ENCODE measurements around the gene NFIB.

NFIB gene

DNA sequence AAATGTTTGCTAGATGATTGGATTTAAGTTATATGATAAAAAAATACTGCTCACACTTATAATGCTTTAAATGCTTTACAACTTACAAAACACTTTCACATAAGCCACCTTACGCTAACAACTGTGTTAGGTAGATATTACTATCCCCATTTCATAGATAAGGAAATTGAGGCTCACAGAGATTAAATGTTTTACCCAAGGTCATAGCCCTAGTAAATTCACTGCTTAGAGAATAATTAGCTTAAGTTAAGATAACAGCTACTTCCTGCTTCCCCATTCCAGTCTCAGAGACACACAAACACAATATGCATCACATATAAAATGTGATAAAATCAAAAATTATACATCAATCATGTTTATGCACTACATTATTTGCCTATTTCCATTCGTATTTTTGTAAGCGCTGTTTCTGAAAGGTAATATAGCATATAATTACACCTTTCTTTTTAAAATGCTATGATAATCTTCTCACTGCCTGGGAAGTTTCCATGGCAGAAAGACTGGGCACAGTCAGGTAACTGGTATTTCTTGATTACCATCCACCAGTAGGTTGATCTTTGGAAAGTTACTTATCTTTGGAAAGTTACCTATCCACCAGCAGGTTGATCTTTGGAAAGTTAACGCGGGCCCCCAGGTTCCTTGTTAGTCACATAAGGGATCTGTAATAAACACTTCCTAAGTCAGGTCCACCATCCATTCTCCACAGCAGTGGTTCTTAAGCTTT, 101.1 kb downstream of the NFIB start:
- no peak for DNase-seq (ENCODE audit: low read depth)
- TF ChIP-seq, protein P1, sequence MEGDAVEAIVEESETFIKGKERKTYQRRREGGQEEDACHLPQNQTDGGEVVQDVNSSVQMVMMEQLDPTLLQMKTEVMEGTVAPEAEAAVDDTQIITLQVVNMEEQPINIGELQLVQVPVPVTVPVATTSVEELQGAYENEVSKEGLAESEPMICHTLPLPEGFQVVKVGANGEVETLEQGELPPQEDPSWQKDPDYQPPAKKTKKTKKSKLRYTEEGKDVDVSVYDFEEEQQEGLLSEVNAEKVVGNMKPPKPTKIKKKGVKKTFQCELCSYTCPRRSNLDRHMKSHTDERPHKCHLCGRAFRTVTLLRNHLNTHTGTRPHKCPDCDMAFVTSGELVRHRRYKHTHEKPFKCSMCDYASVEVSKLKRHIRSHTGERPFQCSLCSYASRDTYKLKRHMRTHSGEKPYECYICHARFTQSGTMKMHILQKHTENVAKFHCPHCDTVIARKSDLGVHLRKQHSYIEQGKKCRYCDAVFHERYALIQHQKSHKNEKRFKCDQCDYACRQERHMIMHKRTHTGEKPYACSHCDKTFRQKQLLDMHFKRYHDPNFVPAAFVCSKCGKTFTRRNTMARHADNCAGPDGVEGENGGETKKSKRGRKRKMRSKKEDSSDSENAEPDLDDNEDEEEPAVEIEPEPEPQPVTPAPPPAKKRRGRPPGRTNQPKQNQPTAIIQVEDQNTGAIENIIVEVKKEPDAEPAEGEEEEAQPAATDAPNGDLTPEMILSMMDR (IDR thresholded peaks at IDR 0.05; ENCODE audit: insufficient read depth, low read depth, low read length, missing control alignments) = no peak
- no peak overlapping the region for H3K4me3 ChIP-seq (ENCODE audit: low read depth, low read length)

GRCh38 chr9:14212077-14212476, 101.9 kb downstream of the NFIB start:
- TF ChIP-seq, protein P1 (IDR thresholded peaks at IDR 0.05; ENCODE audit: insufficient read depth, low read depth, low read length, missing control alignments) = no peak
- no peak overlapping the region for H3K4me3 ChIP-seq (ENCODE audit: low read depth, low read length)
- no peak for DNase-seq (ENCODE audit: low read depth)

DNA sequence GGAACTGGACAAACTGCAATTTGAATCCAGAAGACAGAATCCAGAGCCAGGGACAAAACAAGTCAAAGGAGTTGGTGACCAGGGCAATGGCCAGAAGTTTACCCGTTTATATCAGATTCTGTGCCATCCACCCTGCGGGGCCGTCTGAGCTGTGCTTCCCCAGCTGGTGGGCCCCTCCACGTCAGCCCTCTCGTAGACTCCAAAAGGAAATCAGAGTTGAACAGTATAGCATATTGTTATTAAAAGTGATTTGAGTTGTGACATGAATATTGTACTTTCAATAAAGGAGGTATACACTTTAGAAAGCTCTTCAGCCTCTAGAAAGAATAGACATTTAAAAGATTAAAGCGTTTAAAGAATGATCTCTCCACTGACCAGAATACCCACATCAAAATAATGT, 102.4 kb downstream of the NFIB start:
- H3K4me3 ChIP-seq (ENCODE audit: low read depth, low read length) = no peak overlapping the region
- DNase-seq (ENCODE audit: low read depth) = no peak
- TF ChIP-seq, protein P1 (IDR thresholded peaks at IDR 0.05; ENCODE audit: insufficient read depth, low read depth, low read length, missing control alignments) = no peak

DNA sequence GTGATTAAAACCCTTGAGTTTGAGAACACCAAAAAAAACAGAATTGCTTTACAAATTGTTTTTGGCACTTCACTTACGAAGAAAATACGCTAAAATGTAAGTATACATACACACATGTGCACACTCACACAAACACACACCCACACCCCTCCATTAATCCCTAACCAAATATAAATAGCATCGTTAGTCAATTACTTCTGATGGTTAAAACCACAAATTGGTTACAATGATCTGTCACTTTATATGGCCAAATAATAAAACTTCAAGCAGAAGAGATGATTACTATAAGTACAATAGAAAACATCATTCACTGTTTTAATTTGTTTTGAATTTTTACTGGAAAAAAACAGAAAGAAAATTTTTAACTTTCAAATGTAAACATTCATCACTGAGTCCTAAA, 103.5 kb downstream of the NFIB start:
- no peak for DNase-seq (ENCODE audit: low read depth)
- no peak overlapping the region for H3K4me3 ChIP-seq (ENCODE audit: low read depth, low read length)
- TF ChIP-seq, protein P1 (IDR thresholded peaks at IDR 0.05; ENCODE audit: insufficient read depth, low read depth, low read length, missing control alignments) = no peak

DNA sequence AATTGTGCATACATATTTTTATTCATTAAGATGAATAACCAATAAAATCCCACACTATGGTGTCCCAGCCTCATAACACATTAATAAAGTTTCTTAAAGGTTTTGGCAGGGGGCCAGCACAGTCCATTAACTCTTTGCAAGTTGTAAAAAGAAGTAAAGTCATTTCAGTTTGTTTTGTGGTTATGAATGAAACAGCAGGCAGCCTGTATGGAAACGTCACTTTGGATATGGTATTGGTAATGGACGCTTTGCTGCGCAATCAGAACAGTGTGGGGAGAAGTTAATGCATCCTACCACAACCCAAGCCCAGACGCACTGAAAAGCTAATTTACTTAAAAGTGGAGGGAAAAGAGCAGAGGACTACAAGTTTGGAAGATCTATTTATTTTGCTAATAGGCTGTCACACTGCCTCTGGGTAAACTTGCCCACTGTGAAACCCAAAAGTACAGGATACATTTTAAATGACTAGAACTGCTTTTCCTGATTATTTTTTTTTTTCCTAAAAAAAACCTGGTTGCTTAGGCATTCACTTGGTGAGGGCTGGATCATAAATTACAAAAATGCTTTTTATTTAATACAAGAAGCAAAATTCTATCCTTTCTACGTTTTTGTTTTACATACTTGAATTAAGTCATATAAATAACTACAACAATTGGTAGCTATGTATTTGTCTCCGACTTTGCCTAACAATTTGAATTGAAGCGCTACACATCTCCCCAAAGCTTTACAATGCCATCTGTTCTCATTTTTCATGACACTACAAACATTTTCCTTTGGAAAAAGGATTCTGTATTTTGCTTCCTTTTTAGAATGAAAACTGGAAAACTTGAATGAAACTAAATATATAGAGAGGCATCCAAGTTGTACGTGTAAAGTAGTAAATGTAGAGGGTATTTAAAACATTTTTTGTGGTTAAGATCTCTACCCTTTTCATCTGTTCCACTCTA, 104.3 kb downstream of the NFIB start:
- TF ChIP-seq, protein P1 (IDR thresholded peaks at IDR 0.05; ENCODE audit: insufficient read depth, low read depth, low read length, missing control alignments) = no peak
- H3K4me3 ChIP-seq (ENCODE audit: low read depth, low read length) = no peak overlapping the region
- DNase-seq (ENCODE audit: low read depth) = no peak

DNA sequence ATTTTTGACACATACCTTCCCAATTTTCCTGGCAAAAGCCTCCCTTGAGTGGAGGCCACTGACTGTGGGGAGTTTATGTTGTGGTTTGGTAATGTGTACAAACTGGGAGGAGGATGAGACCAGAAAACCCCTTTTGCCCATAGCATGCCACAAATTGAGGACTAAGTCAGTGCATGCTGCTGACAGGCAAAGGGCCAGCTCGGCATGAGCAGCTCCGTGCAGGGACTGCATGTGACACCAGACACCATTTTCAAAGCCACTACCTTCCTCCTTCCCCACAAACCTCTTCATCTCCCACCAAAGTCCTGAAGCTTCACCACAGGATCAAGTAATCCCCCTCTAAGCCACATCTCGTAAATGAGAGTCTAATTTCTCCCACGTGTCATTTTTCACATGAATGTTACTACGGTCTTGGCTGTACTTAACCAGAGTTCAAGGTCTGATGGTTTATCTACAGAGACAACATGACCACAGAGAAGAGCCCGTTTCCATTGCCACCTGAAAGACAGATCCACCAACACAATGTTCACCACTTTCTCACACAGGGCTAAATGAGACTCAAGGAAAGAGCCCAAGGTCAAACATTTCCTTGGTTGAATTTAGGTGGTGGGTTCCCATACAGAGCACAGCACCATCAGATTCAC, 106.5 kb downstream of the NFIB start:
- TF ChIP-seq, protein P1 (IDR thresholded peaks at IDR 0.05; ENCODE audit: insufficient read depth, low read depth, low read length, missing control alignments) = no peak
- H3K4me3 ChIP-seq (ENCODE audit: low read depth, low read length) = no peak overlapping the region
- peak; percentile 3 for DNase-seq (ENCODE audit: low read depth)
